Spleen (tissue), 11 donors: Measurements from ENCODE around the gene SRPK3. TPM values are rescaled to one million over a fixed set of nuclear protein-coding genes. Genes with fewer than 3 reads are reported as not detected.

Experiments used
- DNase-seq: peaks from one replicate; pipeline ENCODE4 v3.0.0-alpha.2; 2020
- H3K27ac ChIP-seq, 8 donors: fragments of 200-600 bp; sonication (generic) in 7 of 8; 1 replicate in 4 of 8; 2 replicates in 4 of 8; pipeline versions ENCODE4 v1.5.0 to v1.8.0; 2016 to 2021; ENCODE audit warnings: inconsistent platforms in 4 of 8, mild to moderate bottlenecking in 4 of 8, moderate library complexity in 1 of 8
- H3K27me3 ChIP-seq, 7 donors: fragments of 200-600 bp; sonication (generic) in 6 of 7; replicated peaks in 1 of 7; 1 replicate in 4 of 7; 2 replicates in 3 of 7; pipeline versions ENCODE4 v1.5.0 to v1.8.0; 2016 to 2021; ENCODE audit warnings: inconsistent platforms in 3 of 7, mild to moderate bottlenecking in 1 of 7
- H3K36me3 ChIP-seq, 6 donors: fragments of 200-600 bp; sonication (generic) in 5 of 6; 1 replicate in 4 of 6; 2 replicates in 2 of 6; pipeline versions ENCODE4 v1.5.0 to v1.8.0; 2016 to 2021; ENCODE audit warnings: inconsistent platforms in 2 of 6
- H3K4me1 ChIP-seq, 6 donors: fragments of 200-600 bp; sonication (generic) in 5 of 6; 1 replicate in 3 of 6; 2 replicates in 3 of 6; pipeline versions ENCODE4 v1.5.0 to v1.8.0; 2016 to 2021; ENCODE audit warnings: inconsistent platforms in 3 of 6
- H3K4me3 ChIP-seq, 8 donors: fragments of 200-600 bp; sonication (generic) in 7 of 8; 1 replicate in 4 of 8; 2 replicates in 4 of 8; pipeline versions ENCODE4 v1.5.0 to v1.8.0; 2016 to 2021; ENCODE audit warnings: inconsistent platforms in 4 of 8, mild to moderate bottlenecking in 4 of 8, moderate library complexity in 2 of 8
- H3K9me3 ChIP-seq, 8 donors: fragments of 200-600 bp; sonication (generic) in 7 of 8; 1 replicate in 4 of 8; 2 replicates in 4 of 8; pipeline versions ENCODE4 v1.5.0 to v1.8.0; 2016 to 2021; ENCODE audit warnings: inconsistent platforms in 4 of 8
- CTCF ChIP-seq, 11 experiments: fragments of 200-600 bp in 7 of 11; fragments of 450-650 bp in 4 of 11; sonication (generic) in 4 of 11; IDR thresholded peaks in 8 of 11; conservative IDR thresholded peaks in 3 of 11; 1 replicate in 7 of 11; 2 replicates in 4 of 11; pipeline versions ENCODE4 v1.4.0 to v1.8.0; 2016 to 2021; ENCODE audit warnings: antibody characterized with exemption in 11 of 11, inconsistent platforms in 4 of 11, mild to moderate bottlenecking in 1 of 11
- POLR2A ChIP-seq, 3 donors: fragments of 450-650 bp; IDR thresholded peaks; one replicate each; pipeline ENCODE4 v1.5.1; 2017; ENCODE audit warnings: antibody characterized with exemption in 3 of 3, mild to moderate bottlenecking in 1 of 3
- POLR2AphosphoS5 ChIP-seq, 3 donors: sonication (generic); formaldehyde crosslinking; IDR thresholded peaks; one replicate each; pipeline ENCODE4 v1.5.1; 2017; ENCODE audit warnings: antibody characterized with exemption in 3 of 3
- WGBS, 5 donors: extraction: QIAGEN DNeasy Blood & Tissue Kit in 3 of 5; methylation state at CpG; one replicate each; pipeline versions ENCODE4 v1.1.5 to v1.1.7; 2013 to 2018; 5-methylcytosine and 5-hydroxymethylcytosine counted together
- intact Hi-C: fragments of 100-400 bp; cut with DNase I; formaldehyde crosslinking; loops from one replicate; pipeline ENCODE4 v1.15.0; 2023; ENCODE audit warnings: low total_unique reads
- polyA plus RNA-seq, 3 donors: library from polyadenylated mRNA; stranded (reverse); fragments of 200-250 nt; gene quantifications; one replicate each; pipeline ENCODE4 v1.2.1, GENCODE V29; 2013
- total RNA-seq, 7 donors: library from RNA; depleted of rRNA in 3 of 7; stranded (reverse); fragments of >200 nt in 3 of 7; fragmentation: NEBNext Ultra II Directional in 4 of 7; extraction: Animal tissue kit (Norgen Biotek cat#: 25700) in 4 of 7; gene quantifications; one replicate each; pipeline versions ENCODE4 v1.1.0 to v1.2.1, GENCODE V29; 2016 to 2021
- donor health status: healthy with polysubstance abuse.
- donor health status: DM: no; HTN: no; CAD: no; lungs with moderate emphysema.
- donor health status: DM: no; HTN: no; CAD: no.
- donor health status: Bipolar disorder and iron deficiency.
- donor health status: healthy.
- donor health status: DM: no; HTN: no; CAD: no.
- donor health status: DM: yes; HTN: yes; CAD: no.

The SRPK3 gene
- total and polyA plus RNA-seq, 10 donors, result 0.03 to 0.26 (median 0.07) TPM; not detected in 7

- H3K4me3 ChIP-seq, result peak overlapping the region; percentile 47 to 83 (median 66)
Measured at GRCh38 chrX:153793291-153793690, 12.4 kb downstream of the SRPK3 start.

GRCh38 chrX:153794018-153794896, 13.4 kb downstream of the SRPK3 start, which contains the start of the genes IDH3G and SSR4:
Gene IDH3G (minus strand): TSS chrX:153794375. CDS start chrX:153794326, 49 bp downstream.
Gene SSR4 (plus strand): TSS chrX:153794668. CDS start chrX:153794688, 20 bp downstream.
- intact Hi-C loops, result no loop called here
- TF ChIP-seq POLR2AphosphoS5 (IDR thresholded peaks at IDR 0.05), result peak; percentile 82 to 91 (median 83)
- TF ChIP-seq POLR2A (IDR thresholded peaks at IDR 0.05), result no peak
- peak in 7 of 11 experiments; percentile 16 to 60 (median 35) for TF ChIP-seq CTCF (IDR thresholded peaks at IDR 0.05 in 8 of 11, conservative IDR thresholded peaks at IDR 0.05 in 3 of 11)
- H3K4me1 ChIP-seq, result peaks cover 5 to 57% (median 30%) of the 10 kb centered on the region in 6 donors
- peaks cover 0 to 22% (median 0%) of the 10 kb centered on the region in 8 donors for H3K9me3 ChIP-seq
- peak within 1 kb of the TSS; percentile 60 to 83 (median 66) for H3K4me3 ChIP-seq
- peak; percentile 97 for DNase-seq
- no peaks in the 10 kb centered on the region for H3K27me3 ChIP-seq
- 0 to 37% (median 1%) methylated on average over 12 to 92 of the region's 92 CpGs for WGBS, 5 donors
- peaks cover 0 to 65% (median 20%) of the 10 kb centered on the region in 6 donors for H3K36me3 ChIP-seq
- H3K27ac ChIP-seq, result peak within 1 kb of the TSS; percentile 82 to 98 (median 96)

More at GRCh38 chrX:153793291-153793690, 12.4 kb downstream of the SRPK3 start:
- intact Hi-C loops, result no loop called here
- peaks cover 0 to 22% (median 0%) of the 10 kb centered on the region in 8 donors for H3K9me3 ChIP-seq
- H3K36me3 ChIP-seq, result peaks cover 0 to 65% (median 18%) of the 10 kb centered on the region in 6 donors
- no peaks in the 10 kb centered on the region for H3K27me3 ChIP-seq
- H3K4me1 ChIP-seq, result peaks cover 5 to 57% (median 30%) of the 10 kb centered on the region in 6 donors
- WGBS, 5 donors, result 6 to 71% (median 26%) methylated on average over 5 to 7 of the region's 7 CpGs
- H3K27ac ChIP-seq, result peak overlapping the region in 7 of 8 donors; percentile 92 to 98 (median 97)
- TF ChIP-seq POLR2AphosphoS5 (IDR thresholded peaks at IDR 0.05), result no peak
- TF ChIP-seq CTCF (IDR thresholded peaks at IDR 0.05 in 8 of 11, conservative IDR thresholded peaks at IDR 0.05 in 3 of 11), result no peak
- no peak for TF ChIP-seq POLR2A (IDR thresholded peaks at IDR 0.05)
- no peak for DNase-seq

GRCh38 chrX:153794897-153795816, 14.3 kb downstream of the SRPK3 start:
- H3K27me3 ChIP-seq, result no peaks in the 10 kb centered on the region
- WGBS, 5 donors, result 8 to 45% (median 14%) methylated on average over 13 to 47 of the region's 47 CpGs
- intact Hi-C loops, result no loop called here
- H3K4me1 ChIP-seq, result peaks cover 5 to 57% (median 30%) of the 10 kb centered on the region in 6 donors
- H3K27ac ChIP-seq, result peak overlapping the region; percentile 82 to 98 (median 96)
- peak overlapping the region; percentile 60 to 83 (median 66) for H3K4me3 ChIP-seq
- no peak for DNase-seq
- peaks cover 0 to 22% (median 0%) of the 10 kb centered on the region in 8 donors for H3K9me3 ChIP-seq
- TF ChIP-seq POLR2AphosphoS5 (IDR thresholded peaks at IDR 0.05), result no peak
- no peak for TF ChIP-seq CTCF (IDR thresholded peaks at IDR 0.05 in 8 of 11, conservative IDR thresholded peaks at IDR 0.05 in 3 of 11)
- no peak for TF ChIP-seq POLR2A (IDR thresholded peaks at IDR 0.05)
- peaks cover 0 to 58% (median 19%) of the 10 kb centered on the region in 6 donors for H3K36me3 ChIP-seq
